ENCODE measurements around the gene ST8SIA1. TPM values are rescaled to one million over a fixed set of nuclear protein-coding genes. Genes with fewer than 3 reads are reported as not detected.

ST8SIA1 gene
- total RNA-seq, 1 experiment from 2014 or later = not detected

- no peak for TF ChIP-seq POLR2AphosphoS5 (IDR thresholded peaks at IDR 0.05; ENCODE audit: low read depth, low read length)
- no peak for TF ChIP-seq CEBPB (IDR thresholded peaks at IDR 0.05; ENCODE audit: low read depth)
- TF ChIP-seq ZNF274 (IDR thresholded peaks at IDR 0.05; ENCODE audit: low read depth, low read length) = no peak
- TF ChIP-seq JUND (IDR thresholded peaks at IDR 0.05) = no peak
These were observed 58.7 kb downstream of the ST8SIA1 start (continued) for GRCh38 chr12:22275843-22276242.

DNA sequence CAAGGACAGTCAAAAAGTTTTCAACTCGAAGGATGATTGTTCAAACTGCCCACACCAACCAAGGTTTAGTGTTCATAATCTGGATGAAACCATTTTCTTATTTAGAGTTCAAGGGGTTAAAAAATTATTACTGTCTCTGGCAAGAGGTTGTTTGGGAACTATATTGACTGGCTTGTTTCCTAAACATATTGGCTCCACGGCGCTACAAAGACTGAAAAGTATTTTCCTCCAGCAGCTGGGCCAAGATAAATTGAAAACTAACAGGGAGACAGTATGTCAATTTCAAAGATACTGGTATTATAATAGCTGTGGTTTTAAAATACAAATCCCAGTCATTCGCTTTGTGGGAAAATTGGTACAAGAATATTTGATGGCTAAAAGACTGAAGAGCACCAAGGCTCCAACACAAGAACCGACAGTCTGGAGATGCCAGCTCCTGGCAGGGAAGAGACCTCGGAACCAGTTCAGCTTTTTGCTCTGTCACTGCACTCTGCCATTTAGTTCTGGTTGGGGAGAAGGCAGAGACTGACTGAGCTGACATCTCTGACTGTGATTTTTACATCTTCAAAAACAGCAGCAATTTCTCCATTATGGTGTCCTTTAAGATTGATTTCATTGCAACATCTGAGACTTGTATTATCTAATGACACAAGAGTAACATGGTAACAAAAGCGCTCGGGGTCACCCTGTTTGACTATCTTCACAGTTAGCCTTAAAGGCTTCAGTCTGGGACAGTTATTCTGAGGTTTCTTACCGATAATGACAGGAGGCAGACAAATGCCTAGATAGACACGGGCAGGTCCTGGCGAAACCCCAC is 62.0 kb downstream of the ST8SIA1 start:
- TF ChIP-seq, protein P1, sequence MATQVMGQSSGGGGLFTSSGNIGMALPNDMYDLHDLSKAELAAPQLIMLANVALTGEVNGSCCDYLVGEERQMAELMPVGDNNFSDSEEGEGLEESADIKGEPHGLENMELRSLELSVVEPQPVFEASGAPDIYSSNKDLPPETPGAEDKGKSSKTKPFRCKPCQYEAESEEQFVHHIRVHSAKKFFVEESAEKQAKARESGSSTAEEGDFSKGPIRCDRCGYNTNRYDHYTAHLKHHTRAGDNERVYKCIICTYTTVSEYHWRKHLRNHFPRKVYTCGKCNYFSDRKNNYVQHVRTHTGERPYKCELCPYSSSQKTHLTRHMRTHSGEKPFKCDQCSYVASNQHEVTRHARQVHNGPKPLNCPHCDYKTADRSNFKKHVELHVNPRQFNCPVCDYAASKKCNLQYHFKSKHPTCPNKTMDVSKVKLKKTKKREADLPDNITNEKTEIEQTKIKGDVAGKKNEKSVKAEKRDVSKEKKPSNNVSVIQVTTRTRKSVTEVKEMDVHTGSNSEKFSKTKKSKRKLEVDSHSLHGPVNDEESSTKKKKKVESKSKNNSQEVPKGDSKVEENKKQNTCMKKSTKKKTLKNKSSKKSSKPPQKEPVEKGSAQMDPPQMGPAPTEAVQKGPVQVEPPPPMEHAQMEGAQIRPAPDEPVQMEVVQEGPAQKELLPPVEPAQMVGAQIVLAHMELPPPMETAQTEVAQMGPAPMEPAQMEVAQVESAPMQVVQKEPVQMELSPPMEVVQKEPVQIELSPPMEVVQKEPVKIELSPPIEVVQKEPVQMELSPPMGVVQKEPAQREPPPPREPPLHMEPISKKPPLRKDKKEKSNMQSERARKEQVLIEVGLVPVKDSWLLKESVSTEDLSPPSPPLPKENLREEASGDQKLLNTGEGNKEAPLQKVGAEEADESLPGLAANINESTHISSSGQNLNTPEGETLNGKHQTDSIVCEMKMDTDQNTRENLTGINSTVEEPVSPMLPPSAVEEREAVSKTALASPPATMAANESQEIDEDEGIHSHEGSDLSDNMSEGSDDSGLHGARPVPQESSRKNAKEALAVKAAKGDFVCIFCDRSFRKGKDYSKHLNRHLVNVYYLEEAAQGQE (IDR thresholded peaks at IDR 0.05; ENCODE audit: low read depth) = no peak
- no peak for TF ChIP-seq SP1 (IDR thresholded peaks at IDR 0.05; ENCODE audit: low read depth)
- TF ChIP-seq, protein P2, sequence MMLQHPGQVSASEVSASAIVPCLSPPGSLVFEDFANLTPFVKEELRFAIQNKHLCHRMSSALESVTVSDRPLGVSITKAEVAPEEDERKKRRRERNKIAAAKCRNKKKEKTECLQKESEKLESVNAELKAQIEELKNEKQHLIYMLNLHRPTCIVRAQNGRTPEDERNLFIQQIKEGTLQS (IDR thresholded peaks at IDR 0.05) = no peak
- TF ChIP-seq EZH2 (IDR thresholded peaks at IDR 0.05) = no peak
- no peak for TF ChIP-seq EGR1 (IDR thresholded peaks at IDR 0.05; ENCODE audit: low read depth)
- no peak for TF ChIP-seq POLR2AphosphoS5 (IDR thresholded peaks at IDR 0.05; ENCODE audit: low read depth, low read length)
- TF ChIP-seq JUND (IDR thresholded peaks at IDR 0.05) = no peak
- TF ChIP-seq CBX3 (IDR thresholded peaks at IDR 0.05; ENCODE audit: low read depth) = no peak
- TF ChIP-seq CEBPB (IDR thresholded peaks at IDR 0.05; ENCODE audit: low read depth) = no peak
- no peak for TF ChIP-seq SIN3A (IDR thresholded peaks at IDR 0.05; ENCODE audit: low read depth)
- no peak for TF ChIP-seq ZFX (IDR thresholded peaks at IDR 0.05)
- TF ChIP-seq, protein P3, sequence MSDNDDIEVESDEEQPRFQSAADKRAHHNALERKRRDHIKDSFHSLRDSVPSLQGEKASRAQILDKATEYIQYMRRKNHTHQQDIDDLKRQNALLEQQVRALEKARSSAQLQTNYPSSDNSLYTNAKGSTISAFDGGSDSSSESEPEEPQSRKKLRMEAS (IDR thresholded peaks at IDR 0.05) = no peak
- RAD21 ChIA-PET (ENCODE audit: low non-redundant PET in 1 of 2, low total read pairs in 2 of 2, uncharacterized antibody in 2 of 2, unreplicated experiment in 2 of 2) = no interaction called here
- Histone ChIP-seq H3K4me2 (ENCODE audit: low read length) (no peak overlapping the region), H4K20me1 (ENCODE audit: insufficient read depth) (no peaks in the 10 kb centered on the region), H3K79me2 (ENCODE audit: insufficient read depth, low read length) (no peaks in the 10 kb centered on the region), H3K4me3 (replicated peaks in 1 of 2; ENCODE audit: low read depth in 1 of 2, low read length in 2 of 2) (no peak overlapping the region), H2AFZ (ENCODE audit: low read depth, low read length, poor library complexity, severe bottlenecking) (no peak overlapping the region), H3K4me1 (ENCODE audit: control insufficient read depth in 1 of 2, insufficient read depth in 2 of 2, low read length in 2 of 2) (peaks cover 0 to 4% of the 10 kb centered on the region in 2 experiments; a peak in 1 of 4 replicates), H3K27ac (ENCODE audit: low read depth, low read length) (no peak overlapping the region), H3K27me3 (ENCODE audit: insufficient read depth, low read length) (no peaks in the 10 kb centered on the region), H3K9ac (ENCODE audit: low read length) (no peak overlapping the region), H3K9me2 (ENCODE audit: insufficient read depth) (no peaks in the 10 kb centered on the region), H3K9me3 (ENCODE audit: control insufficient read depth in 1 of 2, insufficient read depth in 1 of 2, low read depth in 1 of 2, low read length in 2 of 2) (no peaks in the 10 kb centered on the region), H3K36me3 (ENCODE audit: control insufficient read depth in 1 of 2, insufficient read depth in 2 of 2, low read length in 2 of 2) (no peaks in the 10 kb centered on the region)
- CTCF ChIA-PET = no interaction called here
- POLR2A ChIA-PET = interaction anchor here (1.3 kb wide), 1 partner anchor 16 kb away, joined by 3 read pairs; no protein-coding TSS in a partner anchor
- no peak for DNase-seq (ENCODE audit: low read depth, low spot score)
- intact Hi-C loops (cut with micrococcal nuclease) = no loop called here
- no peak for ATAC-seq
- no TSS peak for BruUV-seq (replicated peaks)
